ENCODE data around the gene GFI1B. TPM values are rescaled to one million over a fixed set of nuclear protein-coding genes. Genes with fewer than 3 reads are reported as not detected.

Gene GFI1B
- total RNA-seq, 1 donor from 2014 or later = not detected

- H3K27ac Mint-ChIP-seq = no peak overlapping the region
- Histone ChIP-seq H3K27me3 (no peaks in the 10 kb centered on the region), H3K9ac (no peak overlapping the region), H3K9me3 (ENCODE audit: low read depth) (no peaks in the 10 kb centered on the region), H4K20me1 (ENCODE audit: low read depth) (peaks cover 23% of the 10 kb centered on the region), H3K36me3 (no peaks in the 10 kb centered on the region), H3K4me2 (no peak overlapping the region), H3K4me3 (no peak overlapping the region), H2AFZ (replicated peaks) (no peak overlapping the region), H3K79me2 (ENCODE audit: low read depth) (peaks cover 48% of the 10 kb centered on the region), H3F3A (ENCODE audit: low read depth) (no peaks in the 10 kb centered on the region), H3K27ac (no peak overlapping the region), H3K4me1 (no peaks in the 10 kb centered on the region)
- H3K36me3 Mint-ChIP-seq = peaks cover 3% of the 10 kb centered on the region
- H3K9me3 Mint-ChIP-seq = no peaks in the 10 kb centered on the region
- no peak overlapping the region for H3K4me3 Mint-ChIP-seq
- no peak for TF ChIP-seq EZH2phosphoT487 (IDR thresholded peaks at IDR 0.05)
- TF ChIP-seq CTCF (IDR thresholded peaks at IDR 0.05) = no peak
- TF ChIP-seq EZH2 (IDR thresholded peaks at IDR 0.05) = no peak
- H3K27me3 Mint-ChIP-seq (ENCODE audit: insufficient read depth, low read depth) = no peaks in the 10 kb centered on the region
- H3K4me1 Mint-ChIP-seq = peaks cover 4% of the 10 kb centered on the region
- no peak for DNase-seq (ENCODE audit: low spot score)
These were observed 41.0 kb upstream of the GFI1B start for GRCh38 chr9:132937463-132937901.

- H3K4me1 ChIP-seq = peaks cover 10% of the 10 kb centered on the region
- no peaks in the 10 kb centered on the region for H3K36me3 Mint-ChIP-seq
- no peak overlapping the region for H2AFZ ChIP-seq (replicated peaks)
- H3F3A ChIP-seq (ENCODE audit: low read depth) = no peaks in the 10 kb centered on the region
- H3K9me3 Mint-ChIP-seq = no peaks in the 10 kb centered on the region
- TF ChIP-seq EZH2phosphoT487 (IDR thresholded peaks at IDR 0.05) (no peak), EZH2 (IDR thresholded peaks at IDR 0.05) (no peak), CTCF (IDR thresholded peaks at IDR 0.05) (no peak)
- H3K4me1 Mint-ChIP-seq = peaks cover 17% of the 10 kb centered on the region
- no peak overlapping the region for H3K4me3 Mint-ChIP-seq
- no peaks in the 10 kb centered on the region for H3K27me3 ChIP-seq
- H3K9me3 ChIP-seq (ENCODE audit: low read depth) = no peaks in the 10 kb centered on the region
- H3K27ac ChIP-seq = no peak overlapping the region
- H3K4me3 ChIP-seq = no peak overlapping the region
- H3K36me3 ChIP-seq = no peaks in the 10 kb centered on the region
- no peak for DNase-seq (ENCODE audit: low spot score)
- no peaks in the 10 kb centered on the region for H3K27me3 Mint-ChIP-seq (ENCODE audit: insufficient read depth, low read depth)
- H4K20me1 ChIP-seq (ENCODE audit: low read depth) = peaks cover 34% of the 10 kb centered on the region
- H3K4me2 ChIP-seq = no peak overlapping the region
- peaks cover 64% of the 10 kb centered on the region for H3K79me2 ChIP-seq (ENCODE audit: low read depth)
- H3K9ac ChIP-seq = no peak overlapping the region
- H3K27ac Mint-ChIP-seq = no peak overlapping the region
These were observed 39.3 kb upstream of the GFI1B start for GRCh38 chr9:132939169-132939568.

GRCh38 chr9:132942541-132943182, 35.8 kb upstream of the GFI1B start:
- Mint-ChIP-seq H3K27me3 (ENCODE audit: insufficient read depth, low read depth) (peaks cover 8% of the 10 kb centered on the region), H3K9me3 (no peaks in the 10 kb centered on the region), H3K4me3 (peak overlapping the region; percentile 98), H3K27ac (no peak overlapping the region), H3K36me3 (no peaks in the 10 kb centered on the region), H3K4me1 (peaks cover 32% of the 10 kb centered on the region)
- H2AFZ ChIP-seq (replicated peaks) = no peak overlapping the region
- TF ChIP-seq EZH2 (IDR thresholded peaks at IDR 0.05) (no peak), CTCF (IDR thresholded peaks at IDR 0.05) (no peak), EZH2phosphoT487 (IDR thresholded peaks at IDR 0.05) (no peak)
- H3F3A ChIP-seq (ENCODE audit: low read depth) = peaks cover 4% of the 10 kb centered on the region
- H3K79me2 ChIP-seq (ENCODE audit: low read depth) = peaks cover 66% of the 10 kb centered on the region
- no peaks in the 10 kb centered on the region for H3K27me3 ChIP-seq
- no peak for DNase-seq (ENCODE audit: low spot score)
- H3K9ac ChIP-seq = no peak overlapping the region
- peak overlapping the region; percentile 91 for H3K4me2 ChIP-seq
- H4K20me1 ChIP-seq (ENCODE audit: low read depth) = peaks cover 34% of the 10 kb centered on the region
- H3K36me3 ChIP-seq = no peaks in the 10 kb centered on the region
- no peaks in the 10 kb centered on the region for H3K9me3 ChIP-seq (ENCODE audit: low read depth)
- H3K4me3 ChIP-seq = peak overlapping the region; percentile 92
- H3K4me1 ChIP-seq = peaks cover 10% of the 10 kb centered on the region
- H3K27ac ChIP-seq = no peak overlapping the region

Measured in neural progenitor cell (in vitro differentiated cells).